ENCODE results near the gene DPH6. TPM values are rescaled to one million over a fixed set of nuclear protein-coding genes. Genes with fewer than 3 reads are reported as not detected.
"Not testable (repeated sequence)": the region's sequence is repeated elsewhere in the genome, so short reads cannot be mapped to it uniquely, and the experiment has no call there.

Gene DPH6
- total RNA-seq, 1 experiment from 2014 or later: 22.1 TPM

DNA sequence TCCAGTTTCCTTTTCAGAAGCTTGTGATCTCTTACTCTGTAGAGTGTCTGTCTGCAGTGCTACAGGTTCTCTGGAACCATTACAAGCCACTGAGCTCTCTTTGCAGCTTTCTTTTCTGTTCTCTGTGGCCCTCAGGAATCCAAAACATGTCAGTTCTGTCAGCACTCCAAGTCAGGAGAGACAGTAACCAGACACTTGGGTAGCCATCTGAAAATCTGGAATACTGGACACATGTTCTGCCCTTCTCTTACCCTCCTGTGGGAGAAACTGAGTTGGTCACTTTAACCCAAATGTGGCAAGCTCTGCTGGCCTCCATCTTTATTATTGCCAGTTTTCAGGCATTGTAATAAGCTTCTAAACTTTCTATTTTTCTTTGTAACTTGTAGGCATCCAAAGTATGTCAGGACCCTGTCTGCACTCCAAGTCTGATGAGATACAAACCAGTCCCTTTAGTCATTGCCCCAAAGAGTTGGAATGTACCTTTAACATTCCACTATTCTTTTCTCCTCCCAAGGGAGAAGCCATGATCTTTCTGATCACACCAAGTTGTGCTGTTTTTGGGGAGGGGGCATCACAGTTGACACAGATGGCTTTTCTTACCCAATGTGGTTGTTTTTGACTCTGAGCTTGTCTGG, 183.7 kb downstream of the DPH6 start:
- no peaks in the 10 kb centered on the region for H3K36me3 ChIP-seq
- H3K4me1 ChIP-seq (replicated peaks): no peaks in the 10 kb centered on the region
- no peaks in the 10 kb centered on the region for H3K27me3 ChIP-seq (replicated peaks)
- H3K27ac ChIP-seq: no peak overlapping the region
- H3K9me3 ChIP-seq (replicated peaks): peaks cover 2% of the 10 kb centered on the region
- no peak overlapping the region for H3K4me3 ChIP-seq
- DNase-seq (ENCODE audit: low read depth in 1 of 2, low spot score in 2 of 2): no peak

- peaks cover 2% of the 10 kb centered on the region for H3K9me3 ChIP-seq (replicated peaks)
- no peaks in the 10 kb centered on the region for H3K27me3 ChIP-seq (replicated peaks)
- H3K36me3 ChIP-seq: no peaks in the 10 kb centered on the region
- no peak overlapping the region for H3K4me3 ChIP-seq
- H3K27ac ChIP-seq: no peak overlapping the region
- no peaks in the 10 kb centered on the region for H3K4me1 ChIP-seq (replicated peaks)
- DNase-seq (ENCODE audit: low read depth in 1 of 2, low spot score in 2 of 2): no peak
Measured at GRCh38 chr15:35358824-35359223, 187.1 kb downstream of the DPH6 start.

GRCh38 chr15:35351059-35351458, 194.9 kb downstream of the DPH6 start:
- H3K36me3 ChIP-seq: no peaks in the 10 kb centered on the region
- DNase-seq (ENCODE audit: low read depth in 1 of 2, low spot score in 2 of 2): no peak
- no peaks in the 10 kb centered on the region for H3K4me1 ChIP-seq (replicated peaks)
- no peaks in the 10 kb centered on the region for H3K27me3 ChIP-seq (replicated peaks)
- H3K9me3 ChIP-seq (replicated peaks): no peaks in the 10 kb centered on the region
- no peak overlapping the region for H3K4me3 ChIP-seq
- H3K27ac ChIP-seq: no peak overlapping the region

GRCh38 chr15:35349916-35350315, 196.0 kb downstream of the DPH6 start:
- DNase-seq (ENCODE audit: low read depth in 1 of 2, low spot score in 2 of 2): no peak
- Histone ChIP-seq H3K4me1 (replicated peaks) (no peaks in the 10 kb centered on the region), H3K27ac (no peak overlapping the region), H3K4me3 (no peak overlapping the region), H3K36me3 (no peaks in the 10 kb centered on the region), H3K27me3 (replicated peaks) (no peaks in the 10 kb centered on the region), H3K9me3 (replicated peaks) (no peaks in the 10 kb centered on the region)

- no peaks in the 10 kb centered on the region for H3K27me3 ChIP-seq (replicated peaks)
- no peaks in the 10 kb centered on the region for H3K4me1 ChIP-seq (replicated peaks)
- no peaks in the 10 kb centered on the region for H3K9me3 ChIP-seq (replicated peaks)
- H3K27ac ChIP-seq: no peak overlapping the region
- no peak for DNase-seq (ENCODE audit: low read depth in 1 of 2, low spot score in 2 of 2)
- no peak overlapping the region for H3K4me3 ChIP-seq
- no peaks in the 10 kb centered on the region for H3K36me3 ChIP-seq
Measured at GRCh38 chr15:35330916-35331315, 215.0 kb downstream of the DPH6 start.

- H3K4me3 ChIP-seq: no peak overlapping the region
- DNase-seq (ENCODE audit: low read depth in 1 of 2, low spot score in 2 of 2): no peak
- H3K27ac ChIP-seq: no peak overlapping the region
- H3K27me3 ChIP-seq (replicated peaks): no peaks in the 10 kb centered on the region
- H3K36me3 ChIP-seq: no peaks in the 10 kb centered on the region
- no peaks in the 10 kb centered on the region for H3K4me1 ChIP-seq (replicated peaks)
- H3K9me3 ChIP-seq (replicated peaks): no peaks in the 10 kb centered on the region
Measured at GRCh38 chr15:35330048-35330695, 215.8 kb downstream of the DPH6 start.

- DNase-seq (ENCODE audit: low read depth in 1 of 2, low spot score in 2 of 2): no peak
Measured at GRCh38 chr15:35329521-35329961, 216.4 kb downstream of the DPH6 start.

GRCh38 chr15:35328836-35329235, 217.1 kb downstream of the DPH6 start:
- not testable (repeated sequence) for DNase-seq (ENCODE audit: low read depth in 1 of 2, low spot score in 2 of 2); H3K36me3 ChIP-seq; H3K9me3 ChIP-seq (replicated peaks); H3K4me3 ChIP-seq; H3K4me1 ChIP-seq (replicated peaks); H3K27me3 ChIP-seq (replicated peaks); H3K27ac ChIP-seq

More at GRCh38 chr15:35329521-35329961, 216.4 kb downstream of the DPH6 start:
- no peak overlapping the region for H3K4me3 ChIP-seq
- no peaks in the 10 kb centered on the region for H3K9me3 ChIP-seq (replicated peaks)
- H3K36me3 ChIP-seq: no peaks in the 10 kb centered on the region
- H3K4me1 ChIP-seq (replicated peaks): no peaks in the 10 kb centered on the region
- H3K27ac ChIP-seq: no peak overlapping the region
- no peaks in the 10 kb centered on the region for H3K27me3 ChIP-seq (replicated peaks)

GRCh38 chr15:35327789-35328188, 218.2 kb downstream of the DPH6 start:
- no peak for DNase-seq (ENCODE audit: low read depth in 1 of 2, low spot score in 2 of 2)

DNA sequence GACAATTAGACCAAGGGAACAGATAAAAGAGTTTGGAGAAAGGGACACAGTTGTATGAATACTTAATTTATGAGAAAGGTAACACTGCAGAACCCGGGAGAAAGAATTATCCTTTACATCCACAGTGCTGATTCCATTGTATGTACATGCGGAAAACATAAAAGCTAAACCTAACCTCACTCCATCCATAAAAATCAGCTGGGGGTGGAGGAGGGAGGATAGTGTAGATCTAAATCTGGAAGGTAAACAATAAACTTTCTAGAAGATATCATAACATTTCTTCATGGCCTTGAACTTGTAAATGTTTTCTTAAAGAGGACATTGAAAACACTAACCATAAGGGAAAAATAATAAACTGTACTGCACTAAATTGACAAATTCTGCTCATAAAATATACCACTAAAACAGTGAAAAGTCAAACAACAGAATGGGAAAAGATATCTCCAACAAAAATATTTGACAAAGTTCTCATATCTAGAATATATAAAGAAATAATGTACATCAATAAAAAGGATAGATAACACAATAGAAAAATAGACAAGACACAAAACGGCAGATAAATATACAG, 220.5 kb downstream of the DPH6 start:
- H3K36me3 ChIP-seq: no peaks in the 10 kb centered on the region
- H3K27me3 ChIP-seq (replicated peaks): no peaks in the 10 kb centered on the region
- no peaks in the 10 kb centered on the region for H3K9me3 ChIP-seq (replicated peaks)
- no peak overlapping the region for H3K4me3 ChIP-seq
- H3K4me1 ChIP-seq (replicated peaks): no peaks in the 10 kb centered on the region
- DNase-seq (ENCODE audit: low read depth in 1 of 2, low spot score in 2 of 2): no peak
- no peak overlapping the region for H3K27ac ChIP-seq

More at GRCh38 chr15:35327789-35328188, 218.2 kb downstream of the DPH6 start:
- Histone ChIP-seq H3K9me3 (replicated peaks) (no peaks in the 10 kb centered on the region), H3K27me3 (replicated peaks) (no peaks in the 10 kb centered on the region), H3K4me3 (no peak overlapping the region), H3K36me3 (no peaks in the 10 kb centered on the region), H3K27ac (no peak overlapping the region), H3K4me1 (replicated peaks) (no peaks in the 10 kb centered on the region)

- Histone ChIP-seq H3K4me1 (replicated peaks) (no peaks in the 10 kb centered on the region), H3K27me3 (replicated peaks) (no peaks in the 10 kb centered on the region), H3K4me3 (no peak overlapping the region), H3K27ac (no peak overlapping the region), H3K9me3 (replicated peaks) (no peaks in the 10 kb centered on the region), H3K36me3 (no peaks in the 10 kb centered on the region)
- no peak for DNase-seq (ENCODE audit: low read depth in 1 of 2, low spot score in 2 of 2)
Measured at GRCh38 chr15:35323141-35323540, 222.8 kb downstream of the DPH6 start.

DNA sequence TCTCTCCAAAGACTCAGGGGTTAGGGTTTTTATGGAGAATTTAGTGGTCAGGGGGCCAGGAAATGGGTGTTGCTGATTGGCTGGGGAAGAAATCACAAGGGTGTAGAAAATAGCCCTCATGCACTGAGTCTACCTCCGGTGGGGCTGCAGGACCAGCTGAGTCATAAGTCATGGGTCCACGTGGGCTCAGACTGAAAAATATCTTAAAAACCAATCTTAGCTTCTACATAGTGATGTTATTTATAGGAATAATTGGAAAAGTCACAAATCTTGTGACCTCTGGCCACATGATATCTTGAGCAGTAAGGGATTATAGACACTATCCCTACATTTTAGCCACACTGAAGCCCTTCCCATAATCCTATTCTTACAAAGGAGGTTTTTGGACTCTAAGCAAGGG, 224.0 kb downstream of the DPH6 start:
- Histone ChIP-seq H3K27ac (no peak overlapping the region), H3K4me1 (replicated peaks) (no peaks in the 10 kb centered on the region), H3K27me3 (replicated peaks) (no peaks in the 10 kb centered on the region), H3K36me3 (no peaks in the 10 kb centered on the region), H3K4me3 (no peak overlapping the region), H3K9me3 (replicated peaks) (no peaks in the 10 kb centered on the region)
- no peak for DNase-seq (ENCODE audit: low read depth in 1 of 2, low spot score in 2 of 2)

DNA sequence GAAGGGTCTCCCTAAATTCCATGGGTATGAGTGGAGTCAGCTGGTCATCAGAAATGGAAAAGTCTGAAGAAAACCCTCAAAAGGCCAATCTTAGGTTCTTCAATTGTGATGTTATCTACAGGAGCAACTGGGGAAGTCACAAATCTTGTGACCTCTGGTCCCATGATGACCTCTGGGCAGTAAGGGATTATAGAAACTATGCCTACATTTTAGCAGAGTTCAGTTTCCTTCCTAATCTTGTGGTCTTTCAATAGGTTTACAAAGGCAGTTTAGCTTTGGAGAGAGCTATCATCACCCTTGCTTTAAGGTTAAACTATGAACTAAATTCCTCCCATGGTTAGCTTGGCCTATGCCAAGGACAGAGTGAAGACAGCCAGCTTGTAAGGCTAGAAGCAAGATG, 225.1 kb downstream of the DPH6 start:
- Histone ChIP-seq H3K27ac (no peak overlapping the region), H3K27me3 (replicated peaks) (no peaks in the 10 kb centered on the region), H3K36me3 (no peaks in the 10 kb centered on the region), H3K4me1 (replicated peaks) (no peaks in the 10 kb centered on the region), H3K4me3 (no peak overlapping the region), H3K9me3 (replicated peaks) (no peaks in the 10 kb centered on the region)
- DNase-seq (ENCODE audit: low read depth in 1 of 2, low spot score in 2 of 2): no peak
